GM18520 (cell line): ENCODE measurements around the gene SDK2.
"Not testable (repeated sequence)": the region's sequence is repeated elsewhere in the genome, so short reads cannot be mapped to it uniquely, and the experiment has no call there.

Experiments
- ATAC-seq: cut with Tn5 transposase; IDR thresholded peaks from one replicate; pipeline ENCODE4 v1.9.1; 2021; ENCODE audit not compliant: unreplicated experiment

Gene SDK2

GRCh38 chr17:73313526-73314127, 330.6 kb downstream of the SDK2 start:
- ATAC-seq: no peak

- not testable (repeated sequence) for ATAC-seq
Observed at GRCh38 chr17:73312887-73313286, 331.4 kb downstream of the SDK2 start.

- ATAC-seq: peak; percentile 76
Observed at GRCh38 chr17:73311781-73312641, 332.2 kb downstream of the SDK2 start, which contains the start of gene CDC42EP4. Gene CDC42EP4, minus strand, starts transcription at chr17:73312001. Its CDS starts 25,501 bp downstream, at chr17:73286500.

GRCh38 chr17:73311428-73311780, 332.8 kb downstream of the SDK2 start:
- peak; percentile 6 for ATAC-seq

- no peak for ATAC-seq
Observed at GRCh38 chr17:73309727-73310596, 334.3 kb downstream of the SDK2 start.

GRCh38 chr17:73308959-73309358, 335.3 kb downstream of the SDK2 start:
- not testable (repeated sequence) for ATAC-seq

GRCh38 chr17:73308017-73308823, 336.0 kb downstream of the SDK2 start:
- no peak for ATAC-seq

GRCh38 chr17:73307130-73307529, 337.1 kb downstream of the SDK2 start:
- ATAC-seq: no peak

- ATAC-seq: no peak
Observed at GRCh38 chr17:73305845-73306836, 338.1 kb downstream of the SDK2 start.

GRCh38 chr17:73304971-73305812, 339.1 kb downstream of the SDK2 start:
- no peak for ATAC-seq

- ATAC-seq: no peak
Observed at GRCh38 chr17:73304438-73304837, 339.8 kb downstream of the SDK2 start.

GRCh38 chr17:73302189-73302588, 342.1 kb downstream of the SDK2 start:
- no peak for ATAC-seq

GRCh38 chr17:73301369-73301768, 342.9 kb downstream of the SDK2 start:
- ATAC-seq: no peak

GRCh38 chr17:73300392-73300791, 343.9 kb downstream of the SDK2 start:
- ATAC-seq: no peak

GRCh38 chr17:73297934-73298861, 346.0 kb downstream of the SDK2 start:
- ATAC-seq: no peak

- ATAC-seq: no peak
Observed at GRCh38 chr17:73293480-73293911, 350.7 kb downstream of the SDK2 start.

GRCh38 chr17:73293031-73293430, 351.2 kb downstream of the SDK2 start:
- ATAC-seq: no peak
